K562 (cell line): ENCODE data around the gene CADPS2. TPM values are rescaled to one million over a fixed set of nuclear protein-coding genes. Genes with fewer than 3 reads are reported as not detected.

ENCODE experiments used
- CC2D1A ChIP-seq: fragments of 450-650 bp; IDR thresholded peaks from 2 replicates; pipeline ENCODE4 v1.6.1; 2017; ENCODE audit warnings: mild to moderate bottlenecking
- SRSF7 ChIP-seq: fragments of 200-400 bp; formaldehyde crosslinking; optimal IDR thresholded peaks from 2 replicates; pipeline ENCODE3; 2017; ENCODE audit warnings: mild to moderate bottlenecking, low read depth, low read length
- polyA plus RNA-seq, 8 experiments: library from polyadenylated mRNA; depleted of rRNA in 4 of 8; stranded (reverse) in 5 of 8; unstranded in 3 of 8; fragments of >200 nt; fragmentation: Nextera tagmentation in 2 of 8; fragmentation: Illumina TruSeq in 1 of 8; extraction: Ambion mirVana in 2 of 8; extraction: Trizol in 1 of 8; gene quantifications; 2 replicates each; pipeline versions ENCODE4 v1.2.1 to v1.2.3, GENCODE V29; 2011 to 2014; ENCODE audit warnings: inconsistent platforms in 1 of 8, missing spikeins in 1 of 8
- total RNA-seq, 7 experiments: library from RNA; depleted of rRNA in 6 of 7; stranded (reverse); fragments of >200 nt in 6 of 7; fragmentation: Illumina TruSeq in 2 of 7; extraction: Trizol in 2 of 7; gene quantifications; 2 replicates each; pipeline versions ENCODE4 v1.2.1 to v1.2.3, GENCODE V29; 2011 to 2021; ENCODE audit warnings: low replicate concordance in 1 of 7
- TF ChIP-seq, protein P1 (sequence below), 2 experiments: fragments of 450-650 bp; formaldehyde crosslinking in 1 of 2; IDR thresholded peaks; 2 replicates each; pipeline versions ENCODE4 v1.4.0 to v1.6.1; 2014 to 2020; ENCODE audit warnings: mild to moderate bottlenecking in 2 of 2, borderline replicate concordance in 1 of 2, low read depth in 1 of 2
- TF ChIP-seq, protein P2 (sequence below): sonication (generic); formaldehyde crosslinking; IDR thresholded peaks from 2 replicates; pipeline ENCODE4 v1.8.0; 2022; ENCODE audit warnings: missing genetic modification reagents, mild to moderate bottlenecking, borderline replicate concordance

Gene CADPS2
- total and polyA plus RNA-seq, 9 of the 15 experiments (the other 6 are each of a cell fraction or from before 2014, with no cell fraction given) = 0.03 to 0.14 (median 0.04) TPM; not detected in 1

DNA sequence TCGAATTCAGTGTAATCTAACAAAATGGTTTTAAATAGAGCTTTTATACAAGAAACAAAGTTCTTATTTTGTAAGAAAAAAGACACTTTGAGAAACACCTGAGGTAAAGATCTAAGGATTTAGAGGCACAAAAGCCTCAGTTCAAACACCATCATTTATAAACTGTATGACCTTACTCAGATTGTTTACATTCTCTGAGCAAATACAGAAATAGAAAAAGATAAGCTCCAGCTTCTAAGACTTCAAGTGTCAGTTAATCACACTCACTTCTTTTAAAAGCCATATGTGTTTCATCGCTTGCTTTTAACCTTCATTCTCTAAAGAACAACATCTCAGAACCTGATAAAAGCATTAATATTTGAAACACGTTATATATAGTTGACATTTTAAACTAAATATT lies 27.9 kb downstream of the CADPS2 start (continued):
- TF ChIP-seq, protein P1, sequence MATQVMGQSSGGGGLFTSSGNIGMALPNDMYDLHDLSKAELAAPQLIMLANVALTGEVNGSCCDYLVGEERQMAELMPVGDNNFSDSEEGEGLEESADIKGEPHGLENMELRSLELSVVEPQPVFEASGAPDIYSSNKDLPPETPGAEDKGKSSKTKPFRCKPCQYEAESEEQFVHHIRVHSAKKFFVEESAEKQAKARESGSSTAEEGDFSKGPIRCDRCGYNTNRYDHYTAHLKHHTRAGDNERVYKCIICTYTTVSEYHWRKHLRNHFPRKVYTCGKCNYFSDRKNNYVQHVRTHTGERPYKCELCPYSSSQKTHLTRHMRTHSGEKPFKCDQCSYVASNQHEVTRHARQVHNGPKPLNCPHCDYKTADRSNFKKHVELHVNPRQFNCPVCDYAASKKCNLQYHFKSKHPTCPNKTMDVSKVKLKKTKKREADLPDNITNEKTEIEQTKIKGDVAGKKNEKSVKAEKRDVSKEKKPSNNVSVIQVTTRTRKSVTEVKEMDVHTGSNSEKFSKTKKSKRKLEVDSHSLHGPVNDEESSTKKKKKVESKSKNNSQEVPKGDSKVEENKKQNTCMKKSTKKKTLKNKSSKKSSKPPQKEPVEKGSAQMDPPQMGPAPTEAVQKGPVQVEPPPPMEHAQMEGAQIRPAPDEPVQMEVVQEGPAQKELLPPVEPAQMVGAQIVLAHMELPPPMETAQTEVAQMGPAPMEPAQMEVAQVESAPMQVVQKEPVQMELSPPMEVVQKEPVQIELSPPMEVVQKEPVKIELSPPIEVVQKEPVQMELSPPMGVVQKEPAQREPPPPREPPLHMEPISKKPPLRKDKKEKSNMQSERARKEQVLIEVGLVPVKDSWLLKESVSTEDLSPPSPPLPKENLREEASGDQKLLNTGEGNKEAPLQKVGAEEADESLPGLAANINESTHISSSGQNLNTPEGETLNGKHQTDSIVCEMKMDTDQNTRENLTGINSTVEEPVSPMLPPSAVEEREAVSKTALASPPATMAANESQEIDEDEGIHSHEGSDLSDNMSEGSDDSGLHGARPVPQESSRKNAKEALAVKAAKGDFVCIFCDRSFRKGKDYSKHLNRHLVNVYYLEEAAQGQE (IDR thresholded peaks at IDR 0.05; ENCODE audit: borderline replicate concordance) = no peak
- TF ChIP-seq, protein P1 (CRISPR knock-in tag; IDR thresholded peaks at IDR 0.05; ENCODE audit: low read depth) = no peak
- TF ChIP-seq SRSF7 (no peak), CC2D1A (no peak)
- TF ChIP-seq, protein P2, sequence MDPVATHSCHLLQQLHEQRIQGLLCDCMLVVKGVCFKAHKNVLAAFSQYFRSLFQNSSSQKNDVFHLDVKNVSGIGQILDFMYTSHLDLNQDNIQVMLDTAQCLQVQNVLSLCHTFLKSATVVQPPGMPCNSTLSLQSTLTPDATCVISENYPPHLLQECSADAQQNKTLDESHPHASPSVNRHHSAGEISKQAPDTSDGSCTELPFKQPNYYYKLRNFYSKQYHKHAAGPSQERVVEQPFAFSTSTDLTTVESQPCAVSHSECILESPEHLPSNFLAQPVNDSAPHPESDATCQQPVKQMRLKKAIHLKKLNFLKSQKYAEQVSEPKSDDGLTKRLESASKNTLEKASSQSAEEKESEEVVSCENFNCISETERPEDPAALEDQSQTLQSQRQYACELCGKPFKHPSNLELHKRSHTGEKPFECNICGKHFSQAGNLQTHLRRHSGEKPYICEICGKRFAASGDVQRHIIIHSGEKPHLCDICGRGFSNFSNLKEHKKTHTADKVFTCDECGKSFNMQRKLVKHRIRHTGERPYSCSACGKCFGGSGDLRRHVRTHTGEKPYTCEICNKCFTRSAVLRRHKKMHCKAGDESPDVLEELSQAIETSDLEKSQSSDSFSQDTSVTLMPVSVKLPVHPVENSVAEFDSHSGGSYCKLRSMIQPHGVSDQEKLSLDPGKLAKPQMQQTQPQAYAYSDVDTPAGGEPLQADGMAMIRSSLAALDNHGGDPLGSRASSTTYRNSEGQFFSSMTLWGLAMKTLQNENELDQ (CRISPR knock-in tag) = no peak
